GM18909 (cell line): ENCODE results near the gene CACNA1C.

Source experiments
- ATAC-seq: cut with Tn5 transposase; IDR thresholded peaks from one replicate; pipeline ENCODE4 v1.9.1; 2021; ENCODE audit warnings: mild to moderate bottlenecking; ENCODE audit not compliant: unreplicated experiment, poor library complexity

CACNA1C gene

DNA sequence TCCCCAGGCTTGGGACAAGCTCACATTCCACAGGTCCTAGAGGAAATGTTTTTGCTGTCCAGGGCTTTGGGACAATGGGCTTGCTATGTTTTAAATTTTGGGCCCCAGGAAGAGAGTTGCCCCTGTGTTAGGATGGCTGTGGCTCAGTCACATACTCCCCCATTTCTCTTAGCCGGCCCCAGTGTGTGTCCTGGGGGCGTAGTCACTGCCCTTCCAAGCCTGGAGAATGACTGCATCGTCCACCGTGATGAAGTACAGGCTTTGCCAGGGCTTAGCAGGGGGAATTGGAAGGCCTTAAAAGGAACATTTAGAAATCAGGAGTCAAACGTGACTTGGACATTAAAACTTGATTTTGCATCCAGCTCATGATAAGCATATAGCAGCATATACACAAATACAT is 293.6 kb downstream of the CACNA1C start:
- no peak for ATAC-seq

DNA sequence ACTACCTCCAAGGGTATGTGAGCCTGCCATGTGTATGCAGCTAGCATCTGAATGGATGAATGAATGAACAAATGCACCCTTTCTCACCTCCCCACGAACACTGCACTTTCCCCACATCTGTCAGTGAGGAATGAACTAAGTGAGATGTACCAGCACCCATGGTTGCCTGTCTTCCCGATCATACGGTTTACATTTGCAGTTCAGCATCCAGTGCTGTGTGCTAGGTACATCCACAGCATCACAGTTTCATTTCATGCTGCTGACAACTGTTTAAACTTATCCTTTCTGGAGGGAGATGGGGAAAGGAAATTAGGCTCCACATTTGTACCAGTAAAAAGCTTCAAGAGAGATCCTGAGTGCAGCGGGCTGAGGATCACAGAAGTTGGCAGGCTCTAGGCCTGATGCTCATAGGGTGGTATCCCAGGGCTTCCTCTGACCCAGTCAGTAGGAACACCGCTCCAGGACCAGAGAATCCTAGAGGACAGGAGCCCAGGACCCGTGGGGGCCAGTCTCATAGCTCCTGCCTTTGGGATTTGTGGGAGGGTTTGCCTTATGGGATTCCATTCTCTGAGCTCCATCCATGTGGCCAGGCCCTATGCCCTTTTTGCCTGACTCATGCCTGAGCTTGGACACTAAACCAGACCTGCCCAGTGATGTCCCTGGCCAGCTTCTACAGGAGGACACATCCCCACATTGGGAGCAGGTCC is 294.5 kb downstream of the CACNA1C start:
- ATAC-seq: no peak

DNA sequence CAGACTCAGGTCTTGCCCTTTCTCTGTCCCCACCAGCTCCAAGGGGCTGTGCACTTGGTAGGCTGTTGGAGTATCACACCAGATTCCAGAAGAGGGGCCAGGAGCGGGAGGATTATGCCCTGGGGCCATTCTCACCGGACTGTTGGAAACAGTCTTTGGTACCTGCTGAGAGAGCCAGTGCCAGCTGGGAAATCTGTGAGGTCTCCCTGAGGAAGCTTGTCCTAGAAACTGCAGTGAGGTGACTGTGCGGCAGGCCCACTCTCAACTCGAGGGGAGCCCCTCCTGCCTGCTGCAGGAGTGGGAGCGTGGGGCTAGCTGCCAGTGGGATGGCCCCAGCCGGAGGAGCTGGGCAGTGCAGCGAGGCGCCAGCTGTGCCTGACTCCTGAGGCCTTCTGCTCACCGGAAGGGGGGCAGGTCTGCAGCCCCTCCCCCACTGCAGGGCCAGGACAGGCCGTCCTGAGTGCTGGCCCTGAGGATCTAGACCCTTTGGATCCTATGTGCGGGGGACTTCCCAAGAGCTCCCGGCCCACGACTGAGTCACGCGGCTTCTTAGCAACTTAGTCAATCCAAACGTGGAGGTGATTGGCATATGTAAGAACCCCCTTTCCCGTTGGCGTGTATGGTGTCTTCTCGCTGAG is 295.2 kb downstream of the CACNA1C start:
- ATAC-seq: no peak

DNA sequence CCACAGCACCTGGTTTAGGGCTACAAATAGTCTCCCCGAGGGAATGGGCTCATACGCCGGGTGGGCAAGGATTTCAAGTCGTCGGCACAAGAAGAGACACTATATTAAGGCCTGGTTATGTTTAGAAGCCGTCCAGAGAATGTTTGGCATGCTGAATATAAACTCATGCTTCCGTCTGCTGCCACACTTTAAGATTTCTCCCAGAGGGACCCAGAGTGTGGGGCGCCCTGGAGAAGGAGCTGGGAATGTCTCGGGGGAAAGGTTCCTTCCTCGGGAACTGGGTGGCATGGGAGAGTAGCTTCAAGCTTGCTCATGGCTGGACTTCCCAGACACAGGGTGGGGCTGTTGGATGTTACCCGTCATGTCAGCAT is 295.7 kb downstream of the CACNA1C start:
- ATAC-seq: no peak

DNA sequence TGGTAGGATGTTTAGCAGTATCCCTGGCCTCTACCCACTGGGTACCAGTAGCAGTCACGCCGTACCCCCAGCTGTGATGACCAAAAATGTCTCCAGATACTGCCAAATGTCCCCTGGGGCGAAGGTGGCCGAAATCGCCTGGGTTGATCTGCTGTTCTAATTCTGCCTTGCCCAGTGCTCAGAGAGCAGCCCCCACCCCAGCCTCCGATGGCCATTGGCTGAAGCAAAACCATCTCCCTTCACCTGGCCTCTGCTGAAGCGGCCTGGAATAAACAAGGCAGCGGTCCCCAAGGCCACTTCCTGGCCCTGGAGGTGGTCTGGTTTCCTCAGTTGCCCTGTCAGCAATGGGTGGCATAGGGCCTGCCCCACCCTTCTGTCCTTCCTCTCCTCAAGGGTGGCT is 298.4 kb downstream of the CACNA1C start:
- ATAC-seq: no peak

DNA sequence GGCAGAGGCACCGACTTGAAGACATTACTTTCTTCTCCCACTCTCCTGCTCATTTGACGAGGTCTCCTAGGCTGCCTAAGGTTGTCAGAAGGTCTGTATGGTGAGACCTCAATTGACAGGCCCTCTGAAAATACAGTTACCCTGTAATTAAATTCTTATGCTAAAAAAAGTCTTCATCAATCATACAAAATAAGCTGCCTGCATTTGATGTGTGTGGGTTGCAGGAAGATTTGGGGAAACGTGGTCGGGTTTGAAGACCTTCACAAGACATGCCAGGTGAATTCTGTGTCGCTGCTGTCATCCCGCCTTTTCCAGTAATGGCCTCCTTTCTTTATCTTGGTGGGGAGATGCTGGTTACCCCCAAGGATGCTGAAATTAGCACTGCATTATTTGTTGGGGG is 299.4 kb downstream of the CACNA1C start:
- no peak for ATAC-seq

DNA sequence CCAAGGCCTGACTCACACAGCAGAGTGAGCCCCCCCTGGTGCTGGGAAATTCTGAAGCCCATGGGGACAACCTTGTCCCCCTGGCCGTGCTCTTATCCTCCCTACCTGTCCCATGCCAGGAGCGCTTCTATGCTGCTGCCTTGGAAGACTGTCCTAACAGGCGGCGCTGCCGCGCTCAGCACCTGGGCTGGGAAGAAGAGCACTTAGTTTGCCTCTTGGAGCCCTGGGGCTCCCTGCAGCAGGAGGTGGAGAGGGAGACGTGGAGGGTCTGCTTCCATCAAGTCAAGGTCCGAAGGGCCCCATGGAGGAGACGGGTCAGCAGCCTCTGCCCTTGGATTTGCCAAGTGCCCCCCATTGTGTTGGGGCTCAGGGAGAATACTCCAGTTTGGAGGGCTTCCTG is 300.5 kb downstream of the CACNA1C start:
- no peak for ATAC-seq

DNA sequence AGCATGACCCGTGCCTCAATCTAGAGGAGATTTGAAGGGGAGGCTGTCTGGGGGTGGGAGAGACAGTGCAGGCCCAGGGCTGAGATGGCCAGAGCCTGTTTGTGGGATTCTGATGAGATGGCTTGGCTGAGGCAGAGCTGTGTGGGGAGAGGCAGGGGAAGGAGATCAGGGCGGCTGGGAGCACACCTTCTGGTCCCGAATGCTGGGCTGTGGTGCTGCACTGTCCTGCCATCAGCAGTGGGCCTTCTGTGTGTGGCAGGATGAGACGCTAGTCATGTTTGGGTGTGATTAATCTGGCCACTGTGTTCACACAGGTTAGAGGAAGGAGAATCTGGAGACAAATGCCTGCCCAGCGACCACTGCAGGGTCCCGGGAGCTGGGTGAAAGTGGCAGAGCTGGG is 300.9 kb downstream of the CACNA1C start:
- ATAC-seq: no peak

DNA sequence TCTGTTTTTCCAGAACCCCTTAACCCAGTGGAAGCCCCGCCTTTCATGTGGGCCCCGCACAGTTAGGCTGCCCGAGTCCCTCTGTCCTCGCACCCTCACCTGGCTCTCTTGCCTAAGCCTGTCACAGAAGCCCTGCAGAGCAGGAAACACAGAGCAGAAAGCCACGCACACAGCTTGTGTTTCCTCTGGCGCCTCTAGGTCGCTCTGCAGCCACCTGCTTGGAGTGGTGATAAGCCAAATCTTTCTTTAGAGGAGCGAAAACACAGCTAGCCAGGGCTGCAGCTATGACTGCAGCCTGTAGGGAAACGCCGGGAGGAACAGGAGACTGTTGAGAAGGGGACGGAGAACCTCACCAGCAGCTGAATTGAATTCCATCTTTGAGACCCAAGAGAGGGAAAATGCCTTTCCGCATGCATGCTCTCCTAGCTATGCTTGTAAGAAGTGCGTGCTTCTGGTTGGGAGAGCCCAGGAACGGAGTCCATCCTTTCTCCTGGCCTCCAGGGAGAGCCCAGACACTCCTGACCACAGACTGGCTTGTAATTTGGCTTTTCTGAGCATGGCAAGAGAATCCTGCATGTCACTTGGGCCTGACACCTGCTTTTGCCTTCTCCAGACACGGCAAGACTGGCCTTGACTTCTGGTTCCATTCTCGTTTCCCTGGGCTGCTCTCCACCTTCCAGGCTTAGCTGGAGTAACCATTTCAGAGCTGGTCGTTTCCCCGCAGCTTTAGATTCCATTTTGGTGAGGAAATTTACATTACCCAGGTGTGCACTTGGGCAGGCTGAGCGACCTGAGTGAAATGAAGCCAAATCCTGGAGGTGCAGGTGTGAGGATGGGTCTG is 301.6 kb downstream of the CACNA1C start:
- ATAC-seq: no peak

DNA sequence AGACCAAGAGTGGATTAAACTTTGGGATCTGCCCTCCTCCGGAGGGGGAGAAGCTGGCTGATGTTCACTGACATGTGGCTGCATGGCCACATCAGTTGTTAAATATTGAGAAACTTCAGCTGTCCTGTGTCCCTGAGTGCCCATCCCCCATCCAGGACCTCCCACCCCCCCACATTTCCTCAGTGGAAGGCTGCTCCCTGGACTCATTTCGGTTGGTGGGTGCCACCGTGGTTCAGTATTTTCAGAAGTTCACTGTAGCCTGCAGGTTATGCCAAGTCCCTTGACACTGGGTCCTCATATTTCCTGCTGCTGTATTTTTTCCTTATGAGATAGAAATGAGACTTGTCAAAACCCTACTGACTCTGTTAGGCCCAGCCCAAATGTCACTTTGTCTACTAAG is 302.4 kb downstream of the CACNA1C start:
- ATAC-seq: no peak

DNA sequence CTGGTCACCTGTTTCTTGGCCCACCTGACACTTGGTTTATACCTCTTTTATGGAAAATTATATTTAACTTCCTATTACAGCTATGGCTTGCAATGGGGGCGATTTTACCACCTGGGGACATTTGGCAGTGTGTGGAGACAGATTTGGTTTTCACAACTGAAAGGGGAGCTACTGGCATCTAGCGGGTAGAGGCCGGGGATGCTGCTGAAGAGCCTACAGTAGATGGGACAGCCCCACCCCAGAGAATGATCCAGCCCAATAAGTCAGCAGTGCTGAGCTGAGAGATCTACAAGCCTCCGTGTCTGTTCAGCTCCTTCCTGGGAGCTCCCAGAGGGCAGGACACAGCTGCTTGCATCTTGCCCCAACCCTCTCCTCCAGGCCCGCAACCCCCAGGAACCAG is 302.8 kb downstream of the CACNA1C start:
- ATAC-seq: no peak

DNA sequence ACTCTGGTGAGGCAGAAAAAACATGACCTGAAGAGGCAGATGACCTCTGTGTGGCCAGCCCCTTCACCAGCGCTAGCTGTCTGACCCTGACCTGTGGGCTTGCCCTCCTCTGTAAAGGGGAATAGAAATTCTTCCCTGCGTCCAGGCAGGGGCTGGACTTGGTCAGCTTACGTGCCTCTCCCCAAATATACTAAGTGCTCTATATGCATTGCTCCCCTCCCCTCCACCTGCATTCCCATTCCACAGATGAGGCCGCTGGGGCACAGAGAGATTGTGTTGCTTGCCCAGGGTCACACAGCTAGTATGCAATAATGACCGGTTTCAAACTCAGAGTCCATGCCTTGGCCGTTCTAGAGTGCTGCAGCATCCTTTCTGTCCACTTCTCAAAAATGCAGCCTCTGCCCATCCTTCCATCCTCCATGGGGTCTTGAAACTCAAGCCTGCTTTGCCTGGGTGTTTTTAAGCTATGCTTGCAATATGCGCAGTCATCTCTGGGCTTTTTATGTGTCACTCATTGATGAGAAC is 303.9 kb downstream of the CACNA1C start:
- ATAC-seq: no peak

DNA sequence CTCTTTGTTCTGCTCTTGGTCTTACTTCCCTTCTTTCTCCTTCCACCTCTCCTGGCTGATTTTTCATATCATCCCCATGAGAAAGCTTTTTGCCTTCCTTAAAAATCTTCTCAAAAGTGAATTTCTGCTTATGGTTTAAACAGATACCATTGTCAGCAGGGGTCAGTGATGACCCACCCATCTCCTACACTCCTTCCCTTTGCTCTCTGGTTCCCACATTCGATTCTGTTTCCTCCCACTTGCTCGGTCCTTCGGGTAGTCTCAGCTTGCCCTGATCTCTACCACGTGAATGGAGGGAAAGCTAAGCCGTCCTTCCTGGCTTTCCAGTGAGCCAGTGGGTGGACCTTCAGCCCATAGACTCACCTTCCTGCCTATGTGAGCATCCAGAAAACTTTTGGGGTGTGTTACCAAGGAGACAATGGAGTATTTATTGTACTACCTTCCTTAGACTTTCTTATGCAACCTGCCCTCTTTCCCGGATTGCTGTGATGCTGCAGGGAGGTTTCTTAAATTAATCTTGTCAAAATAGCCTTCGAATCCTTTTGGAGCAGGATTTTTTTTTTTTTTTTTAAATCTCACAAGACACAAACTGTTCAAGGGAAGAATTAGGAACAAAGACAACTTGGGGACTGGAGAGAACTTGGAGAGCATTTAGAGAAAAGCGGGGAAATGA is 306.3 kb downstream of the CACNA1C start:
- no peak for ATAC-seq

DNA sequence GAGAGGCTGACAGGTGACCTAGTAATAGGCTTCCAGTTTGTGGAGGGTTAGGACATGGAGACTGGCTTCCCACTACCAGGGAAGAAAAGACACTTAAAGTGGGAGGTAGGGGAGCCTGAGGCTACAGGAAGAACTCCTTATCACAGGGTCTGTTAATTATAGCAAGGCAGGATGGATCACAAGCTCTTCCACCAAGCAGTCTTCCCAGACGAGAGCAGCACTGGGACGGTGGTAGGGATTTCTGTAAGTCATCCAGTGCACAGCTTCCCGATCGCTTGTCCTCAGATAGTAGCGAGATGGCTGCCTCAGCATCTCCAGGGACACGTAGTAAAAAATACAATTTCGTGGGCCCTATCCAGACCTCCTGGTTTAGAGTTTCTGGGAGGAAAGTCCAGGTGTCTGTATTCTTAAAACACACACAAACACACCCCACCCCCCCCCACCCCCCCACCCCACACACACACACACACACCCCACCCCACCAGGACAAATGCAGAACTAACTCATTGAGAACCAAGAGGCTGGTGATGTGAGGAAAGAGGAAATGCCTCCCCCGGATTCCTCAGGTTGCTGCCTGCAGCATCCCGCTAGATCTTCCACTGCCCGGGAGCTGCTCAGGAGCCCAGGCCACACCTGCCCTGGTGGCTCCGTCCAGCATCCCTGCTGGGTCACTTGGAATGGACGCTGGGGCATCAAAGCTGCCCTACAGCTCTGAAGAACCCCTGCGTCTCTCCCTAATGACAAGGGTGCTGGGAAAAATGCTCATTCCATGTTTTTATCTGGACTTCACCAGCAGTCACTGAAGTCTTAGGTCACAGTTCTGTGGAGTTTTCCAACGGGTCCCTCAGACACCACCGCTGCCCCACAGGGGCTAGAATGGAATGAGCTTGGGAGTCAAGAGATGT is 307.2 kb downstream of the CACNA1C start:
- ATAC-seq: no peak

DNA sequence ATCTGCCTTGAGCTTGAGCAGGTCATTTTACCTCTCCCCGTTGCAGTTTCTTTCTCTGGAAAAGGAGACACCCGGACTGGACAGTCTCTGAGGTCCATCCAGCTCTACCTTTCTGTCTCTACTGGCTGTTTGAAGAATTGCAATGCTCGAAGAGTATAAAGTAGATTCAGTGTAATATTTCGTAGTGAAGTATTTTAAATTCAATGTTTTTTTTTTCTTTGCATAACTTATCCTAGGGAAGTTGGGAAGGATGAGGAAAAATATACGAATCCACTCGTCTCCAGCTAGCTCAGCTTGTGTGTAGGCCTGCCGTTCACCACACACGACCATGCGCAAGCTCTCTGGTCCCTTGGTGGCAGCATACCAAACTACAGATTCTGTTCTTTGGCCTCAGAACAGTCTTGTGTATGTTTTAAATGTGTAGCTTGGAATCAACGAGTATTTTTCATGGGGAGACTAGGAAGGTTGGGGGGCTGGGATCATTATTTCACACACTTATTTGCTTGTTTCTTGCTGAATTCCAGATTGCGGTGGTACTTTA is 307.9 kb downstream of the CACNA1C start:
- no peak for ATAC-seq

DNA sequence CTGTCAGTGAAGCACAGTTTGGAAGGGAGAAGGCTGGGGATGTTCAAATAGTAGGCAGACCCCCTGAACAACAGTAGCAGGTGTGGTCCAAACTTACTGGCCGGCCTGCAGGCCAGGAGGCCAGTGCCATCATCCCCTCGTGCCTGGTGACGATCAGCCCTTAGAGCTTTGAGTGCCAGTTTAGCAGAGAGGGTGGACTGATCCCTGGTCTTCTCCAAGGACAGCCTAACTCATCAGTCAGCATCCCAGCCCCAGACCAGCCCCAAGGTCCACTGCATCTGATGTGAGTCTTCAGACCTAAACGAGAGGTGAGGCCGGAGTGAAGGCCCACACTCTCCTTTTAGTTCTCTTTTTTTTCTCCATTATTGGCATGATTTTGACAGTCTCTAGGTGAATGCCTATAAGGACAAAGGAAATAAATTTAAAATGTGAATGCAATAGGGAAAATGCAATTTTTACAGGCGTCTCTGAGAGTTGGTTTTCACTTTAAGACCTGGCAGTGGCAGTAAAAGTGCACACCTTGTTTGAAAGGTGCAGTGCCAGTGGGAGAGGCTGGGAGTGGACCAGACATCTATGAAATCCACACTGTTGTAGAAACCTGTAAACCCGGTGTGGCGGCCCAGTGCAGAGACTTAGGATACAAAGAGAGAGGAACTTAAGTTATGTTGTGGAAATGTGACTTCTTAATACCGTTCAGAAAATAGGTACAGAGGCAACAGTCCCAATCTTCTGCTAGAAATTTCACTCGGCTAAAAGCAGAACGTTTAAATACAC is 311.2 kb downstream of the CACNA1C start:
- no peak for ATAC-seq

DNA sequence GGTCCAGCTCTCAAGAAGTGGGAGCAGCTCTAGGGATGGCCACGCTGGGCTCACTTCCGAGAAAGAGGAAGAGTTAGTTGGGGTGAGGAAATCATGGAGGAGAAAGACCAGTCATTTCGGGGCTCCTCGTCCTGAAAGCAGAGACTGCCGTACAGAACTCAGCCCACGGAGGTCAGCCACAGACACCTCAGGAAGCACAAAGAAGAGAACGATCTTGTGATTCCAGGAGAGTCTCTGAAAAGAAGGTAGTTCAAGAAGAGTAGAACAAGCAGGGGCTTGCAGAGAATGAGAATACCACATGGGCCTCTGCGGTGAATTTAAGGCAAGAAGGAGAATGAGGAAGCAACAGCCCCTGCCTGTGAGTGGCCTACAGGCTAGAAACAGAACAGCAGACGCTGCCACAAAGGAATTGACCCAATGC is 311.9 kb downstream of the CACNA1C start:
- no peak for ATAC-seq

DNA sequence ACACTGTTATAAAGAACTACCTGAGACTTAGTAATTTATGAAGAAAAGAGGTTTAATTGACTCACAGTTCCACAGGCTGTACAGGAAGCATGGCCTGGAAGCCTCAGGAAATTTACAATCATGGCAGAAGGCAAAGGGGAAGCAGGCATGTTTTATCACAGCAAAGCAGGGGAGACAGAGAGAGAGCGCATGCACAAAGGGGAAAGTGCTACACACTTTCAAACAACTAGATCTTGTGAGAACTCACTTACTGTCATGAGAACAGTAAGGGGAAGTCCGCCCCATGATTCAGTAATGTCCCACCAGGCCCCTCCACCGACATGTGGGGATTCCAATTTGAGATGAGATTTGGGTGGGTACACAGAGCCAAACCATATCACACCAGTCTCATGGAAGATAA is 313.9 kb downstream of the CACNA1C start:
- ATAC-seq: no peak

DNA sequence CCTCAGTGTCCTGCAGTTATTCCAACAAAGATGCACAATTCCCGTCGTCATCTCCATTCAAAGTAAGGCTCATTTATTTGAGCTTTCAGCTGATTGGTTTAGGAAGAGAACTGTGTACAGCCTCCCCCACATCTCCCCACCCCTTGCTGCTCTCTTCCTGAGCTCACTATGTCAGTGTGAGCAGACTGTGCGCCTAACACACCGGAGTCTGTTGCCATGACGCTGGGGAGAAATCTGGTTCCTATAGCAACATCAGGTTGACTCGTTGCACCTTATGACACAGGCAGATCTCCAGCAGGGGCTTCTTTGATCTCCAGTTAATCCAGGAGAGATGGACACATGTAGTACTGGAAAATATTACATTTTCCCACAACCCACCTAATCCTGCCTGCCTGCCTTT is 319.4 kb downstream of the CACNA1C start:
- no peak for ATAC-seq
